ENCODE data around the gene LILRB1. TPM values are rescaled to one million over a fixed set of nuclear protein-coding genes. Genes with fewer than 3 reads are reported as not detected.
"Not testable (repeated sequence)": the region's sequence is repeated elsewhere in the genome, so short reads cannot be mapped to it uniquely, and the experiment has no call there.

The LILRB1 gene
- total RNA-seq: under 1 TPM; 0.25 to 0.72 TPM

DNA sequence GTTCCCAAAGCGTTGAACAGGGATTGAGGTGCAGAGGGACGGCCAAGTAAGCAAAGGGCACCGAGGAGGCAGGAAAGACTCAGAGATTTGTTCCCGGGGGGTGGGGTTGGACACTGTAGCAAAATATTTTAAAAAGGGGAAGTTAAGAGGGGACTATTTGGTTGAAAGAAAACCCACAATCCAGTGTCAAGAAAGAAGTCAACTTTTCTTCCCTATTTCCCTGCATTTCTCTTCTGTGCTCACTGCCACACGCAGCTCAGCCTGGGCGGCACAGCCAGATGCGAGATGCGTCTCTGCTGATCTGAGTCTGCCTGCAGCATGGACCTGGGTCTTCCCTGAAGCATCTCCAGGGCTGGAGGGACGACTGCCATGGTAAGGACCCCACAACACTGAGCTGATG, at the start of gene LILRB1:
Gene LILRB1, plus strand, starts transcription at position 223 of the 400 bp plus-strand sequence. CDS start 590 bp downstream, outside the sequence.
- H3K27ac Mint-ChIP-seq, H3K4me3 Mint-ChIP-seq, DNase-seq, H3K4me1 Mint-ChIP-seq, H3K36me3 Mint-ChIP-seq, H3K9me3 Mint-ChIP-seq: not testable (repeated sequence)
- H3K27me3 Mint-ChIP-seq: peaks cover 44% of the 10 kb centered on the region

DNA sequence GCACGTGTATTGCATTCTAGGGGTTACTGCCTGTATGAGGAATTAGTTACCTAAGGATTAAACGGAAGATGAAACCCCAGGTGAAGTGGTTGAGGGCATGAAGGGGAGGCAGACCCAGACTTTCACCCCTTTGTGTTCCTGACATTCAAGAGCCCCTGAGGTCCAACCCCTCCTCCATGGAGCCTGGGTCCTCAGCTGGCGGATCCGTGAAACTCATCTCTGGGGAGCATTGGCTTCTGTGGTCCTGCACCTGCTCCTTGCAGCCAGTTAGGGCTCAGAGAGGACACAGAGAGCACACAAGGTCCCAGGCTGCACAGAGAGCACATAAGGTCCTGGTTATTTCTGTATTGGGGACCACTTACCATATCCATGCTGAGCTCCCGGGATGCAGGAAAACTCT, 43.9 kb upstream of the LILRB1 start:
- Mint-ChIP-seq H3K4me3 (no peak overlapping the region), H3K27ac (no peak overlapping the region), H3K4me1 (no peaks in the 10 kb centered on the region), H3K27me3 (peaks cover 38% of the 10 kb centered on the region), H3K9me3 (peaks cover 19% of the 10 kb centered on the region), H3K36me3 (no peaks in the 10 kb centered on the region)
- no peak for DNase-seq

DNA sequence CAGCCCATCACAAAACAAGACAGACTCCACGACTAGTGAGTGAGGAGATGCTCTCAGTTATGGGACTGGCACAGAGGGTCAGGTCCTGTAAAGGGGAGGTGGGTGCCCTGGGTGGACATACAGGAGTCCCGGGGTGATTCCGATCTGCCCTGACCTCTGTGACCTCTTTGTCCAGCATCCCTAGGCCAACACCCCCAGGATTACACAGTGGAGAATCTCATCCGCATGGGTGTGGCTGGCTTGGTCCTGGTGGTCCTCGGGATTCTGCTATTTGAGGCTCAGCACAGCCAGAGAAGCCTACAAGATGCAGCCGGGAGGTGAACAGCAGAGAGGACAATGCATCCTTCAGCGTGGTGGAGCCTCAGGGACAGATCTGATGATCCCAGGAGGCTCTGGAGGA, 43.3 kb upstream of the LILRB1 start:
- Mint-ChIP-seq H3K9me3 (peaks cover 20% of the 10 kb centered on the region), H3K27me3 (peaks cover 40% of the 10 kb centered on the region), H3K27ac (no peak overlapping the region), H3K36me3 (no peaks in the 10 kb centered on the region), H3K4me1 (no peaks in the 10 kb centered on the region), H3K4me3 (no peak overlapping the region)
- no peak for DNase-seq

DNA sequence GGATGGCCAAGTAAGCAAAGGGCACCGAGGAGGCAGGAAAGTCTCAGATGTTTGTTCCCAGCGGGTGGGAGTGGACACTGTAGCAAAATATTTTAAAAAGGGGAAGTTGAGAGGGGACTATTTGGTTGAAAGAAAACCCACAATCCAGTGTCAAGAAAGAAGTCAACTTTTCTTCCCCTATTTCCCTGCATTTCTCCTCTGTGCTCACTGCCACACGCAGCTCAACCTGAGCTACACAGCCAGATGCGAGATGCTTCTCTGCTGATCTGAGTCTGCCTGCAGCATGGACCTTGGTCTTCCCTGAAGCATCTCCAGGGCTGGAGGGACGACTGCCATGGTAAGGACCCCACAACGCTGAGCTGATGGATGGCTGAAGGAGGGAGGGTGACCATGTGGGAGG, 36.8 kb upstream of the LILRB1 start, which contains the start of gene LILRA1:
Gene LILRA1, plus strand, starts transcription at position 188 of the 400 bp plus-strand sequence. CDS start 613 bp downstream, outside the sequence.
- H3K4me1 Mint-ChIP-seq, H3K9me3 Mint-ChIP-seq, H3K4me3 Mint-ChIP-seq, DNase-seq, H3K27ac Mint-ChIP-seq, H3K36me3 Mint-ChIP-seq: not testable (repeated sequence)
- peaks cover 33% of the 10 kb centered on the region for H3K27me3 Mint-ChIP-seq

DNA sequence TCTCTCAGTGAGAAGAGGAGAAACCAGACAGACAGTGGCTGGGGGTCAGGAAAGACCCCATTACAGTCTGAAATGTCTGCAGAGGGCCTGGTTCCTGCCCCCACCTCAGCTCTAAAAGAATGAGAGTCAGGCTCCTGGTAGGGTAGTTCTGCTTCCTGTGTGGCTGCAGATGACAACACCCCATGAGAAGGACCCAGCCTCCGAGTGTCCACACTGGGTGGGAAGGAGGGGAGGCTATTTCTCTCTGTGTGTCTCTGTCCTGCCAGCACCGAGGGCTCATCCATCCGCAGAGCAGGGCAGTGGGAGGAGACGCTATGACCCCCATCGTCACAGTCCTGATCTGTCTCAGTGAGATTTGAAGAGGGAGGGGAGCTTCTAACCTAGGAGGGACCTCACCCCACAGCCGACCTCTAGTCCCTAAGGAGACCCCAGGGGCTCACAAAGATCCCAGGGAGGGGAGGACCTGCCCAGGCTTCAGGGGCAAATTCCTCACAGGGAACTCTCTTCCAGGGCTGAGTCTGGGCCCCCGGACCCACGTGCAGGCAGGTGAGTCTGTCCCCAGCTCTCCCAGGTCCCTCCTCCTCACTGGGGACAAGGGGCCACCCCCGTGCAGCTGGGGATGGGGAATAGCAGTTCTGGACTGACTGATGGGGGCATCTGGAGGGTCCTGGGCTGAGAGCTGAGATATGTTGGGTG, 36.2 kb upstream of the LILRB1 start:
- H3K4me1 Mint-ChIP-seq, H3K36me3 Mint-ChIP-seq, H3K9me3 Mint-ChIP-seq, H3K27ac Mint-ChIP-seq, H3K4me3 Mint-ChIP-seq, DNase-seq: not testable (repeated sequence)
- H3K27me3 Mint-ChIP-seq: peaks cover 33% of the 10 kb centered on the region

DNA sequence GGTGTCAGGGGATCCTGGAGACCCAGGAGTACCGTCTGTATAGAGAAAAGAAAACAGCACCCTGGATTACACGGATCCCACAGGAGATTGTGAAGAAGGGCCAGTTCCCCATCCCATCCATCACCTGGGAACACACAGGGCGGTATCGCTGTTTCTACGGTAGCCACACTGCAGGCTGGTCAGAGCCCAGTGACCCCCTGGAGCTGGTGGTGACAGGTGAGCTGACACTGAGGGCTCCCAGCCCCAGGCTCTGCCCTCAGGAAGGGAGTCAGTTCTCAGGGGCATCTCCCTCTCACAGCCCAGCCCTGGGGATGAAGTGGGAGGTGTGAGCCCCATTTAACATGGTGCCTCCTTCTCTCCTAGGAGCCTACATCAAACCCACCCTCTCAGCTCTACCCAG, 35.5 kb upstream of the LILRB1 start:
- H3K27ac Mint-ChIP-seq: no peak overlapping the region
- no peak overlapping the region for H3K4me3 Mint-ChIP-seq
- peaks cover 34% of the 10 kb centered on the region for H3K27me3 Mint-ChIP-seq
- H3K9me3 Mint-ChIP-seq: peaks cover 5% of the 10 kb centered on the region
- H3K4me1 Mint-ChIP-seq: no peaks in the 10 kb centered on the region
- no peaks in the 10 kb centered on the region for H3K36me3 Mint-ChIP-seq
- DNase-seq: no peak

DNA sequence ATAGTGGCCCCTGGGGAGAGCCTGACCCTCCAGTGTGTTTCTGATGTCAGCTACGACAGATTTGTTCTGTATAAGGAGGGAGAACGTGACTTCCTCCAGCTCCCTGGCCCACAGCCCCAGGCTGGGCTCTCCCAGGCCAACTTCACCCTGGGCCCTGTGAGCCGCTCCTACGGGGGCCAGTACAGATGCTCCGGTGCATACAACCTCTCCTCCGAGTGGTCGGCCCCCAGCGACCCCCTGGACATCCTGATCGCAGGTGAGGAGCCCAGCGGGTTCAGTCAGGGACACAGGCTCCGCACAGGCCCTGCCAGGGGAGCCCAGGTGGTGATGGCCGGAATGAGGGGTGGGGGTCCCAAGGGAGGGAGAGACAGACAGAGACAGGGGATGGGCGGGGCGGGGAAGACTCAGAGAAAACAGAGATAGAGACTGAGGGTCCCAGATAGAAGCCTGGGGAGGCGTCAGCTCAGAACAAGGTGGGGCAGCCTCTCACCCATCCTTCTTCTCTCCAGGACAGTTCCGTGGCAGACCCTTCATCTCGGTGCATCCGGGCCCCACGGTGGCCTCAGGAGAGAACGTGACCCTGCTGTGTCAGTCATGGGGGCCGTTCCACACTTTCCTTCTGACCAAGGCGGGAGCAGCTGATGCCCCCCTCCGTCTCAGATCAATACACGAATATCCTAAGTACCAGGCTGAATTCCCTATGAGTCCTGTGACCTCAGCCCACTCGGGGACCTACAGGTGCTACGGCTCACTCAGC, 34.4 kb upstream of the LILRB1 start:
- not testable (repeated sequence) for H3K4me1 Mint-ChIP-seq, DNase-seq, H3K9me3 Mint-ChIP-seq

GRCh38 chr19:54600212-54600611, 30.1 kb upstream of the LILRB1 start:
- H3K36me3 Mint-ChIP-seq: no peaks in the 10 kb centered on the region

More for the DNA sequence above, 34.4 kb upstream of the LILRB1 start:
- H3K4me3 Mint-ChIP-seq, H3K27ac Mint-ChIP-seq, H3K36me3 Mint-ChIP-seq: not testable (repeated sequence)
- H3K27me3 Mint-ChIP-seq: peaks cover 40% of the 10 kb centered on the region

DNA sequence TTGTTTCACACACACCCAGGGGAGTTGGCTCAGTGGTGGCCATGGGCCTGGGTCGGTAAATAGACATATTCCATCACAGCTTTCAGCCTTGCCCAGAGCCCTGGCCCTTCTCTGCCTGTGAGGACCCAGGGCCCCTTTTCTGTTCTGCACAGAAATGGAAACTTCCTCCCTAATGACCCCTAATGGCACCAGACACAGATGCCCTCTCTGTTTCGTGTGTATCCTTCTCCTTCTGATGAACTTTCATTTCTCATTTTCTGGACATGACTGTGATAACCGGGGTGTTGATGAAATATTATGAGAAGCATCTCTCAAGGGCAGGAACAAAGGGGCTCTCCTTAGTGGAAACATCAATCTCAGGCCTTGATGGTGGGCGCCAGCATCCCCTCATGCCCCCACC, 24.1 kb upstream of the LILRB1 start:
- Mint-ChIP-seq H3K27ac (no peak overlapping the region), H3K4me3 (no peak overlapping the region), H3K36me3 (no peaks in the 10 kb centered on the region), H3K27me3 (peaks cover 40% of the 10 kb centered on the region), H3K4me1 (no peaks in the 10 kb centered on the region), H3K9me3 (peaks cover 5% of the 10 kb centered on the region)
- no peak for DNase-seq

More at GRCh38 chr19:54600212-54600611, 30.1 kb upstream of the LILRB1 start:
- Mint-ChIP-seq H3K27me3 (peaks cover 34% of the 10 kb centered on the region), H3K4me1 (no peaks in the 10 kb centered on the region), H3K9me3 (peaks cover 3% of the 10 kb centered on the region), H3K4me3 (no peak overlapping the region), H3K27ac (no peak overlapping the region)
- DNase-seq: no peak

- no peak for DNase-seq
- Mint-ChIP-seq H3K27ac (no peak overlapping the region), H3K27me3 (peaks cover 40% of the 10 kb centered on the region), H3K4me1 (no peaks in the 10 kb centered on the region), H3K4me3 (no peak overlapping the region), H3K36me3 (no peaks in the 10 kb centered on the region), H3K9me3 (peaks cover 5% of the 10 kb centered on the region)
Observed at GRCh38 chr19:54606891-54607784, 23.1 kb upstream of the LILRB1 start.

GRCh38 chr19:54607785-54608150, 22.5 kb upstream of the LILRB1 start:
- H3K36me3 Mint-ChIP-seq: no peaks in the 10 kb centered on the region
- no peaks in the 10 kb centered on the region for H3K4me1 Mint-ChIP-seq
- peaks cover 5% of the 10 kb centered on the region for H3K9me3 Mint-ChIP-seq
- DNase-seq: no peak
- no peak overlapping the region for H3K4me3 Mint-ChIP-seq
- H3K27ac Mint-ChIP-seq: no peak overlapping the region
- peaks cover 40% of the 10 kb centered on the region for H3K27me3 Mint-ChIP-seq

GRCh38 chr19:54608205-54608604, 22.1 kb upstream of the LILRB1 start:
- H3K36me3 Mint-ChIP-seq: no peaks in the 10 kb centered on the region
- H3K4me3 Mint-ChIP-seq: no peak overlapping the region
- H3K27ac Mint-ChIP-seq: no peak overlapping the region
- peaks cover 5% of the 10 kb centered on the region for H3K9me3 Mint-ChIP-seq
- no peaks in the 10 kb centered on the region for H3K4me1 Mint-ChIP-seq
- H3K27me3 Mint-ChIP-seq: peaks cover 40% of the 10 kb centered on the region
- DNase-seq: no peak

DNA sequence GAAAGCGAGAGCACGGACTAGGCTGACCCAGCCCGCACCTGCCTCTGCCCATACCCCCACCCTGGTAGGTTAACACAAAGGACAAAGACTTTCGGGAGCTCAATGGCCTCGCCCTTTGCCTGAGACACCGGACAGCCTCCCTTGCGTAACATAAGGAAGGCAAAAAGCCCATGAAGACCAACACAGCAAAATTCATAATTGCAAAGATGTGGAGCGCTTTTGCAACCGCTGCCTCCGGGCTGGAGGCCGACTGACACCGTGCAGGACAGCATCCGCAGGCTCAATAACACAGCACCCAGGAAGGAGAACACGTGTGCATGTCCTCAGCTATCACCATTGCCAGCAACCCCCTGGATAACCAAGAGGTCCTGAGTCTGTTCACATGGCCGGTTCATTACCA, 21.5 kb upstream of the LILRB1 start:
- DNase-seq: no peak
- H3K9me3 Mint-ChIP-seq: peaks cover 5% of the 10 kb centered on the region
- H3K4me1 Mint-ChIP-seq: no peaks in the 10 kb centered on the region
- peaks cover 40% of the 10 kb centered on the region for H3K27me3 Mint-ChIP-seq
- no peak overlapping the region for H3K4me3 Mint-ChIP-seq
- H3K36me3 Mint-ChIP-seq: no peaks in the 10 kb centered on the region
- H3K27ac Mint-ChIP-seq: no peak overlapping the region

DNA sequence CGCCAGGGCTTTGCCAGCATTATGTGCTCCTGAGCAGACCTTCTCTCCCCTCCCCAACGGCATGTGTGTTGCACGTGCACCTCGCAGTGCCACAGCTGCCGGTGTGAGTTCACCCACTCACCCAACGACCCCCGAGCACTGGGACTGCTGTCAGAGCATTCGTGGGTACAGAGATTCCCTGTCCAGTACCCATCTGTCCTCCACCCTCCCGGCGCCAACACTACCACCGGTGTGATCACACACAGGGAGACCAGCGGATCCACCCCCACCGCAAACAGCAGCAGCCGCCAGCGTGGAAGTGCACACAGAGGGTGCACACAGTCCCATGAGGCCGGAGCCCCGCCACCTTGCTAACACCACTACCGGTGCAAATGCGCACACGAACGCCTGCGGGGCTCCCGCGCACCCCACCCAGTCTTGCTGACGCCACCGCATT, 20.9 kb upstream of the LILRB1 start:
- Mint-ChIP-seq H3K4me1 (no peaks in the 10 kb centered on the region), H3K27ac (no peak overlapping the region), H3K36me3 (no peaks in the 10 kb centered on the region), H3K4me3 (no peak overlapping the region), H3K9me3 (peaks cover 5% of the 10 kb centered on the region), H3K27me3 (peaks cover 37% of the 10 kb centered on the region)
- no peak for DNase-seq

GRCh38 chr19:54612428-54612827, 17.9 kb upstream of the LILRB1 start:
- H3K4me1 Mint-ChIP-seq: no peaks in the 10 kb centered on the region
- no peak for DNase-seq
- no peaks in the 10 kb centered on the region for H3K36me3 Mint-ChIP-seq
- H3K9me3 Mint-ChIP-seq: peaks cover 9% of the 10 kb centered on the region
- H3K27me3 Mint-ChIP-seq: peaks cover 14% of the 10 kb centered on the region
- H3K4me3 Mint-ChIP-seq: no peak overlapping the region
- H3K27ac Mint-ChIP-seq: no peak overlapping the region
